Tongue (tissue), 2 donors: ENCODE measurements around the gene GTF3C5. TPM values are rescaled to one million over a fixed set of nuclear protein-coding genes. Genes with fewer than 3 reads are reported as not detected.
"Not testable (repeated sequence)": the region's sequence is repeated elsewhere in the genome, so short reads cannot be mapped to it uniquely, and the experiment has no call there.

Source experiments
- DNase-seq: peaks from one replicate; pipeline ENCODE4 v3.0.0-alpha.2; 2015
- total RNA-seq: library from RNA; depleted of rRNA; stranded (reverse); fragments of >200 nt; gene quantifications from one replicate; pipeline ENCODE4 v1.2.3, GENCODE V29; 2014

The GTF3C5 gene
- total RNA-seq, 1 donor from 2014 or later = 47.1 TPM

DNA sequence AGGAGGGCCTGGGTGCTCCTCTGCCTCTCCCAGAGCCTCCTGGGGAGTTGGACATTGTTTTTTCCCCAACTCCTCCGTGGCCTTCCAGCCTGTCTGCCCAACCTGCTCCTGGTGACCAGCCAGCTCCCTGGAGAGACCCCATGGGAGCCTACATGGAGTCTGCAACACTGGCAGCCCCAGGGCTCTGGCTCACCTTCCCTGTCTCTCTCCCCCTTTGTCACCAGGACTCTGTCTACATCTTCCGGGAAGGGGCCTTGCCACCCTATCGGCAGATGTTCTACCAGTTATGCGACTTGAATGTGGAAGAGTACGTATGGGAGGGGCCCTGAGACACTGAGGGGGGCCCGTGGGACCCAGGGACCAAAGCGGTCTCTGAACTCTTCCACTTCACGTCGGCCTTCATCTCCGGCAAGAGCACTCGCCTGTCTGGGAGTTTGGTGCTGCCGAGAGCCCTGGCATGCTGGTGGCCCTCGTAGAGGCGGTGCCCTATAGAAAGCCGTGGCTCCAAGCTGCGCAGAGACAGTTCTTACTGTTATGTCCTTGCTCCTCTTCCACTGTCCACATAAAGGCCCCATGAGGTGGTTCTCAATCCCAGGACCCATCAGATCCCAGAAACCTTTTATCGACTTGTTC is 25.1 kb downstream of the GTF3C5 start:
- DNase-seq = no peak

DNA sequence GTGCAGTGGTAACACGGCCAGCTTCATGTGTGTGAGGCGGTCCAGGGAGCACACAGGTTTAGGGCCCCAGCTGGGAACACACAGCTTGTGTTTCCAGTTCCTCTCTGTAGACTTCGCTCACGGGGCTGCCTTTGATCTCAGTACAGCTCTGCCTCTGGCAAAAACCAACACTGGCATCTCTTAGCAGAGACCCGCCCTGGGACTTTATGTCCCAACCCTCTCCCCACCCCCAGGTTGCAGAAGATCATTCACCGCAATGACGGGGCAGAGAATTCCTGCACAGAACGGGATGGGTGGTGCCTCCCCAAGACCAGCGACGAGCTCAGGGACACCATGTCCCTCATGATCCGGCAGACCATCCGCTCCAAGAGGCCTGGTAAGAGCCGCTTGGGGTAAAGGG is 25.7 kb downstream of the GTF3C5 start:
- DNase-seq = no peak

DNA sequence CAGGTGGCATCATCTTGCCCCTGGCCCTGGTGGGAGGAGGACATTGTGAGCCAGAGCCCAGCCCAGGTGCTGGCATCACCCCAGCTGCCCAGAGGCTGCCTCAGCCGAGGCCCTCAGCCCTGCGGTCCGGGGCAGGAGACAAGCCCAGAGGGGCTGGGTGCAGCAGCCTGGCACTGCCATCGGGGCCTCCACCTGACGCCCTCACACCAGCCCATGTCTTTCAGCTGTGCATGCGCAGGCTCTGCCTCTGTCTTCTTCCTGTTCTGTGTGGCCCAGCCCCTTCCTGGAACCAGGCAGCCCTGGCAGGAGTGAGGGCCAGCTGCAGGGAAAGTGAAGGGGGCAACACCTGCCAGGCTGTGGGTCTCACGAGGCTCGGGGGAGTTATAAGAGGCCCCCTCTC is 26.2 kb downstream of the GTF3C5 start:
- peak; percentile 81 for DNase-seq

DNA sequence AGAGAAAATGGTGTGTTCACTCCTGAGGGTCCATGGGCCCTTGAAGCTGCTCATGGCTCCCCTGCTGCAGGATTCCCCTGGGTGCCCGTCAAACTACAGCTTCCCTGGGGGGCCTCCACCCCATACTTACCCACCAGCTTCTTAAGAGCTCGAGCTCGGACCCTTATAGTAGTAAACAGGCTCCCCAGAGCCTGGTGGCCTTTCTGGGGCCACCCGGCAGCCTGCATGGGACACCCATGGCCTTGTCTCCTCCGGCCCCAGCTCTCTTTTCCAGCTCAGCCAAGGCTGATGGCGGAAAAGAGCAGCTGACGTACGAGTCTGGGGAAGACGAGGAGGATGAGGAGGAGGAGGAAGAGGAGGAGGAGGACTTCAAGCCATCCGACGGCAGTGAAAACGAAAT is 26.8 kb downstream of the GTF3C5 start:
- DNase-seq = no peak

DNA sequence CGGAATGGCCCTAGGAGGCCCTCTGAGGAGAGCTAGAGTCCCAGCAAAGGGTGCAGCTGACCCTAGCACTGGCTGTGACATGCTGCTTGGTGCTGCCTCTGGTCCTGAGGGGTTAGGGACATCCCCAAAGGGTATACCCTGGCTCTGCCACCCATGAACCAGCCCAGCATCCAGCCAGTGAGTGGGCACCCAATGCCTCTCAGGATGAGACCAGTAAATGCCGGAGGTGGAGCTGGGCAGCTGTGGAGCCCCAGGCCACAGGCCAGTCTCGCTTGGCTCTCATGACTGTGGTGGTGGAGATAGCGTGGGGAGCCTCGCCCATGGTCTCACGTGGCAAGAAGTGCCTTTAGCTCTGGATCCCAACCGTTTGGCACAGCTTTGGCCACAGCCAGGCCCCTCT is 27.3 kb downstream of the GTF3C5 start:
- no peak for DNase-seq

DNA sequence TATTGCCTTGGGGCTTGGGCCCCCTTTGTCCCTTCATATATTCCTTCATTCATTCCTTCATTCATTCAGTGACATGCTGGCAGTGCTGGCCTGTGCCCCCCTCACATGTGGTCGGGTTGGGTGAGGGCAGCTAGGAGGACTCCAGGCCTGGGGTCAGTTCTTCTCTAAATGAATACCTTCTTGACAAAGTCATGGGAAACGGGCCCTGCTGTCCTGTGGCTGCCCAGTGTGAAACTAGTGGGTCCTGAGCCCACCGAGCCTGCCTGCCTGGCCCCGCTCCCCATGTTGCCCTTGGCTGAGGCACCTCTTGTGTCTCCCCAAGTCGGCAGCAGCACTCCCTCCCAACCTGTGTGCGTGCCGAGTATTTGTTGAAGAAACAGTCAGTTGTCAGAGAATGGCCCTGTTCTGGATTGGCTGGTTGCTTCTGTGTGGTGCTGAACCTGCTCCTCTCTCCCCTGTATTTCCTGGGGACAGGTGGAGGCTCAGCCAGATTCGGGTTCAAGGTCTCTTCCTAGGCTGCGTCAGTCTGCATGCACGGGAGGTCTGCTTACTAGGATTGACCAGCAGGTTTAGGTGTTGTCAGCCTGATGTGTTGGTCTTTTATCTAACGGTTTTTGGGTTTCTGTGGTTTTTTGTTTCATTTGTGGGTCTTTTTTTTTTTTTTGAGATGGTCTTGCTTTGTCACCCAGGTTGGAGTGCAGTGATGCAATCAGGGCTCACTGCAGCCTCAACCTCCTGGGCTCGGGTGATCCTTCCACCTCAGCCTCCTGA is 27.9 kb downstream of the GTF3C5 start:
- no peak for DNase-seq

DNA sequence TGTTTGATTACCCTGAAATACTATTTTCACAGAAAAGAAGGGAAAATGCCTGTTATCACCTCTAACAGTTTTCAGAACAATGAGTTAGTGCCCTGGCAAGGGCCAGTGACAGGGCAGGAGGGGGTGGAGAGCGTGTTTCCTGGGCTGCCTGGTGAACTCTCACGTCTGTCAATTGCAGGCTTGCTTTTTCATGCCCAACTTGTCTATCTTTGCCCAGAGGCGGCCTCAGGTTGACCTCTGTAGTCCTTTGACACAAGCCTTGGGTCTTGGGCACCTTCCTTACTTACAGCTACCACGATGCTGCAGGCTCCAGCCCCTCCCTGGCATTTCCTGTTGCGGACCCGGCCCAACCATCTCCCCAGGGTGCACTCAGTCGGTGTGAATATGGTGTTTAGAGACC is 28.8 kb downstream of the GTF3C5 start:
- DNase-seq = no peak

DNA sequence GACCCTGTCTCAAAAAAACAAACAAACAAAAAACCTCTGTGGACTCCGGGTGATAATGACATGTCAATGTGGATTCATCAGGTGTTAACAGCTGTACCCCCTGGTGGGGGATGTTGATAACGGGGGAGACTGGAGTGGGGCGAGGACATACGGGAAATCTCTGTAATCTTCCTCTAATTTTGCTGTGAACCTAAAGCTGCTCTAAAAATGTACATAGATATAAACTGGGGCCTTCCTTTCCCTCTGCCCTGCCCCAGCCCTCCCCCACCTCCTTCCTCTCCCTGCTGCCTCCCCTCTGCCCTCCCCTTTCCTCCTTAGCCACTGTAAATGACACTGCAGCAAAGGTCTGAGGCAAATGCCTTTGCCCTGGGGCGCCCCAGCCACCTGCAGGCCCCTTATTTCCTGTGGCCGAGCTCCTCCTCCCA is 29.6 kb downstream of the GTF3C5 start:
- no peak for DNase-seq

DNA sequence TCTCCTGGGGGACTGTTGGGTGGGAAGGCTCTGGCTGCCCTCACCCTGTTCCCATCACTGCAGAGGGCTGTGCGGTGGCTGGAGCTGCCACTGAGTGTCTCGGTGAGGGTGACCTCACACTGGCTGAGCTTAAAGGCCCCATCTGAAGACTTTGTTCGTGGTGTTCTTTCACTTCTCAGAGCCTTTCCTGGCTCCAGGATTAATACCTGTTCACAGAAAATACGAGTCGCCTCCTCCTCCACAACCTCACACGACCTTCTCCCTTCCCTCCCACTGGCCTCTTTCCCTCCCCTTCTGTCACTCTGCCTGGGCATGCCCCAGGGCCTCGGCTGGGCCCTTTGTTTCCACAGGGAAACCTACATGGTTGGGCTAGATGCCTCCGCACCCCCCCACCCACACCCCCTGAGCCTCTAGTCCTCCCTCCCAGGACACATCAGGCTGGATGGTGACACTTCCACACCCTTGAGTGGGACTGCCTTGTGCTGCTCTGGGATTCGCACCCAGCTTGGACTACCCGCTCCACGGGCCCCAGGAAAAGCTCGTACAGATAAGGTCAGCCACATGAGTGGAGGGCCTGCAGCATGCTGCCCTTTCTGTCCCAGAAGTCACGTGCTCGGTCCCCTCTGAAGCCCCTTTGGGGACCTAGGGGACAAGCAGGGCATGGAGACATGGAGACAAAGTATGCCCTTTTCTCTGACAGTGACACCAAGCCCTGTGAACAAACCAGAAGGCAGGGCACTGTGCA is 30.4 kb downstream of the GTF3C5 start:
- DNase-seq = not testable (repeated sequence)

DNA sequence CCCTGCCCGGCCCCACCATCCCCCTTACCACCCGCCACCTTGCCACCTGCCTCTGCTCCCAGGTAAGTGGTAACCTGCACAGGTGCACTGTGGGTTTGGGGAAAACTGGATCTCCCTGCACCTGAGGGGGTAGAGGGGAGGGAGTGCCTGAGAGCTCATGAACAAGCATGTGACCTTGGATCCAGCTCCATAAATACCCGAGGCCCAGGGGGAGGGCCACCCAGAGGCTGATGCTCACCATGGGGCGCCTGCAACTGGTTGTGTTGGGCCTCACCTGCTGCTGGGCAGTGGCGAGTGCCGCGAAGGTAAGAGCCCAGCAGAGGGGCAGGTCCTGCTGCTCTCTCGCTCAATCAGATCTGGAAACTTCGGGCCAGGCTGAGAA is 31.0 kb downstream of the GTF3C5 start, which contains the start of gene CEL:
Gene CEL, plus strand, starts transcription at position 218 of the 382 bp plus-strand sequence. Its CDS starts 22 bp downstream, at position 240.
- DNase-seq = not testable (repeated sequence)

DNA sequence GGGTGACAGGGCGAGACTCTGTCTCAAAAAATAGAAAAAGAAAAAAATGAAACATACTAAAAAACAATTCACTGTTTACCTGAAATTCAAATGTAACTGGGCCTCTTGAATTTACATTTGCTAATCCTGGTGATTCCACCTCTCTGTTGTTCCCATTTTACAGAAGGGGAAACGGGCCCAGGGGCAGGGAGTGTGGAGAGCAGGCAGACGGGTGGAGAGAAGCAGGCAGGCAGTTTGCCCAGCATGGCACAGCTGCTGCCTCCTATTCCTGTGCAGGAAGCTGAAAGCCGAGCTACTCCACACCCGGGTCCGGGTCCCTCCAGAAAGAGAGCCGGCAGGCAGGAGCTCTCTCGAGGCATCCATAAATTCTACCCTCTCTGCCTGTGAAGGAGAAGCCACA is 31.8 kb downstream of the GTF3C5 start:
- not testable (repeated sequence) for DNase-seq

DNA sequence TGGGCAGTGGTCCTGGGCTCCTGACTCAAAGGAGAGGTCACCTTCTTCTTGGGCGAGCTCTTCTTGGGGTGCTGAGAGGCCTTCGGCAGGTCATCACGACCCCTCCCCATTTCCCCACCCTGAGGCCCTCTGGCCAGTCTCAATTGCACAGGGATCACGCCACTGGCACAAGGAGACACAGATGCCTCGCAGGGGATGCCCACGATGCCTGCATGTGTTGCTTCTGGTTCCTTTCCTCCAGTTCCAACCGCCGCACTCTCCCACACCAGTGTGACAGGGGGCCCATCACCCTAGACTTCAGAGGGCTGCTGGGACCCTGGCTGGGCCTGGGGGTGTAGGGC is 32.3 kb downstream of the GTF3C5 start:
- no peak for DNase-seq

DNA sequence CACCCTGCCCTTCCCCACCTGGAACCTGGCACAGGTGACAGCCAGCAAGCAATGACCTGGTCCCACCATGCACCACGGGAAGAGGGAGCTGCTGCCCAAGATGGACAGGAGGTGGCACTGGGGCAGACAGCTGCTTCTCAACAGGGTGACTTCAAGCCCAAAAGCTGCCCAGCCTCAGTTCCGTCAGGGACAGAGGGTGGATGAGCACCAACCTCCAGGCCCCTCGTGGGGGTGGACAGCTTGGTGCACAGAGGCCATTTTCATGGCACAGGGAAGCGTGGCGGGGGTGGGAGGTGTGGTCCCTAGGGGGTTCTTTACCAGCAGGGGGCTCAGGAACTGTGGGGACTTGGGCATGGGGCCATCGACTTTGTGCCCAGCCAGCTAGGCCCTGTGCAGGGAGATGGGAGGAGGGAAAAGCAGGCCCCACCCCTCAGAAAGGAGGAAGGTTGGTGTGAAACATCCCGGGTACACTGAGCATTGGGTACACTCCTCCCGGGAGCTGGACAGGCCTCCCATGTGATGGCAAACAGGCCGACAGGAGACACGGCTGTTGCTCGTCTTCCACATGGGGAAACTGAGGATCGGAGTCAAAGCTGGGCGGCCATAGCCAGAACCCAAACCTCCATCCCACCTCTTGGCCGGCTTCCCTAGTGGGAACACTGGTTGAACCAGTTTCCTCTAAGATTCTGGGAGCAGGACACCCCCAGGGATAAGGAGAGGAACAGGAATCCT is 32.9 kb downstream of the GTF3C5 start:
- no peak for DNase-seq

DNA sequence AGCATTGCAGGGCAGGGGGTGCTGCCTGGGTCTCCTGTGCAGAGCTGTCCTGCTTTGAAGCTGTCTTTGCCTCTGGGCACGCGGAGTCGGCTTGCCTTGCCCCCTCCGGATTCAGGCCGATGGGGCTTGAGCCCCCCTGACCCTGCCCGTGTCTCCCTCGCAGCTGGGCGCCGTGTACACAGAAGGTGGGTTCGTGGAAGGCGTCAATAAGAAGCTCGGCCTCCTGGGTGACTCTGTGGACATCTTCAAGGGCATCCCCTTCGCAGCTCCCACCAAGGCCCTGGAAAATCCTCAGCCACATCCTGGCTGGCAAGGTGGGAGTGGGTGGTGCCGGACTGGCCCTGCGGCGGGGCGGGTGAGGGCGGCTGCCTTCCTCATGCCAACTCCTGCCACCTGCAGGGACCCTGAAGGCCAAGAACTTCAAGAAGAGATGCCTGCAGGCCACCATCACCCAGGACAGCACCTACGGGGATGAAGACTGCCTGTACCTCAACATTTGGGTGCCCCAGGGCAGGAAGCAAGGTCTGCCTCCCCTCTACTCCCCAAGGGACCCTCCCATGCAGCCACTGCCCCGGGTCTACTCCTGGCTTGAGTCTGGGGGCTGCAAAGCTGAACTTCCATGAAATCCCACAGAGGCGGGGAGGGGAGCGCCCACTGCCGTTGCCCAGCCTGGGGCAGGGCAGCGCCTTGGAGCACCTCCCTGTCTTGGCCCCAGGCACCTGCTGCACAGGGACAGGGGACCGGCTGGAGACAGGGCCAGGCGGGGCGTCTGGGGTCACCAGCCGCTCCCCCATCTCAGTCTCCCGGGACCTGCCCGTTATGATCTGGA is 33.7 kb downstream of the GTF3C5 start:
- no peak for DNase-seq

DNA sequence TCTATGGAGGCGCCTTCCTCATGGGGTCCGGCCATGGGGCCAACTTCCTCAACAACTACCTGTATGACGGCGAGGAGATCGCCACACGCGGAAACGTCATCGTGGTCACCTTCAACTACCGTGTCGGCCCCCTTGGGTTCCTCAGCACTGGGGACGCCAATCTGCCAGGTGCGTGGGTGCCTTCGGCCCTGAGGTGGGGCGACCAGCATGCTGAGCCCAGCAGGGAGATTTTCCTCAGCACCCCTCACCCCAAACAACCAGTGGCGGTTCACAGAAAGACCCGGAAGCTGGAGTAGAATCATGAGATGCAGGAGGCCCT is 34.2 kb downstream of the GTF3C5 start:
- no peak for DNase-seq

DNA sequence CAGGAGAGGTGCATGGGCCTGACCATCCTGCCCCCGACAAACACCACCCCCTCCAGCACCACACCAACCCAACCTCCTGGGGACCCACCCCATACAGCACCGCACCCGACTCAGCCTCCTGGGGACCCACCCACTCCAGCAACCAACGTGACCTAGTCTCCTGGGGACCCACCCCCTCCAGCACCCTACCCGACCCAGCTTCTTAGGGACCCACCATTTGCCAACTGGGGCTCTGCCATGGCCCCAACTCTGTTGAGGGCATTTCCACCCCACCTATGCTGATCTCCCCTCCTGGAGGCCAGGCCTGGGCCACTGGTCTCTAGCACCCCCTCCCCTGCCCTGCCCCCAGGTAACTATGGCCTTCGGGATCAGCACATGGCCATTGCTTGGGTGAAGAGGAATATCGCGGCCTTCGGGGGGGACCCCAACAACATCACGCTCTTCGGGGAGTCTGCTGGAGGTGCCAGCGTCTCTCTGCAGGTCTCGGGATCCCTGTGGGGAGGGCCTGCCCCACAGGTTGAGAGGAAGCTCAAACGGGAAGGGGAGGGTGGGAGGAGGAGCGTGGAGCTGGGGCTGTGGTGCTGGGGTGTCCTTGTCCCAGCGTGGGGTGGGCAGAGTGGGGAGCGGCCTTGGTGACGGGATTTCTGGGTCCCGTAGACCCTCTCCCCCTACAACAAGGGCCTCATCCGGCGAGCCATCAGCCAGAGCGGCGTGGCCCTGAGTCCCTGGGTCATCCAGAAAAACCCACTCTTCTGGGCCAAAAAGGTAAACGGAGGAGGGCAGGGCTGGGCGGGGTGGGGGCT is 35.6 kb downstream of the GTF3C5 start:
- DNase-seq = no peak

DNA sequence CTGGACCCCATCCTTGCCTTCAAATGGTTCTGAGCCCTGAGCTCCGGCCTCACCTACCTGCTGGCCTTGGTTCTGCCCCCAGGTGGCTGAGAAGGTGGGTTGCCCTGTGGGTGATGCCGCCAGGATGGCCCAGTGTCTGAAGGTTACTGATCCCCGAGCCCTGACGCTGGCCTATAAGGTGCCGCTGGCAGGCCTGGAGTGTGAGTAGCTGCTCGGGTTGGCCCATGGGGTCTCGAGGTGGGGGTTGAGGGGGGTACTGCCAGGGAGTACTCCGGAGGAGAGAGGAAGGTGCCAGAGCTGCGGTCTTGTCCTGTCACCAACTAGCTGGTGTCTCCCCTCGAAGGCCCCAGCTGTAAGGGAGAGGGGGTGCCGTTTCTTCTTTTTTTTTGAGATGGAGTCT is 36.2 kb downstream of the GTF3C5 start:
- no peak for DNase-seq

DNA sequence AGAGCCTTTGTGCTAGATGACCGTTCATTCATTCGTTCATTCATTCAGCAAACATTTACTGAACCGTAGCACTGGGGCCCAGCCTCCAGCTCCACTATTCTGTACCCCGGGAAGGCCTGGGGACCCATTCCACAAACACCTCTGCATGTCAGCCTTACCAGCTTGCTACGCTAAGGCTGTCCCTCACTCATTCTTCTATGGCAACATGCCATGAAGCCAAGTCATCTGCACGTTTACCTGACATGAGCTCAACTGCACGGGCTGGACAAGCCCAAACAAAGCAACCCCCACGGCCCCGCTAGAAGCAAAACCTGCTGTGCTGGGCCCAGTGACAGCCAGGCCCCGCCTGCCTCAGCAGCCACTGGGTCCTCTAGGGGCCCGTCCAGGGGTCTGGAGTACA is 37.0 kb downstream of the GTF3C5 start:
- DNase-seq = peak; percentile 58

DNA sequence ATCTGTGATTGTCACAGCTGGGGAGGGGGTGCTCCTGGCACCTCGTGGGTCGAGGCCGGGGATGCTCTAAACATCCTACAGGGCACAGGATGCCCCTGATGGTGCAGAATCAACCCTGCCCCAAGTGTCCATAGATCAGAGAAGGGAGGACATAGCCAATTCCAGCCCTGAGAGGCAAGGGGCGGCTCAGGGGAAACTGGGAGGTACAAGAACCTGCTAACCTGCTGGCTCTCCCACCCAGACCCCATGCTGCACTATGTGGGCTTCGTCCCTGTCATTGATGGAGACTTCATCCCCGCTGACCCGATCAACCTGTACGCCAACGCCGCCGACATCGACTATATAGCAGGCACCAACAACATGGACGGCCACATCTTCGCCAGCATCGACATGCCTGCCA is 37.6 kb downstream of the GTF3C5 start:
- DNase-seq = not testable (repeated sequence)

DNA sequence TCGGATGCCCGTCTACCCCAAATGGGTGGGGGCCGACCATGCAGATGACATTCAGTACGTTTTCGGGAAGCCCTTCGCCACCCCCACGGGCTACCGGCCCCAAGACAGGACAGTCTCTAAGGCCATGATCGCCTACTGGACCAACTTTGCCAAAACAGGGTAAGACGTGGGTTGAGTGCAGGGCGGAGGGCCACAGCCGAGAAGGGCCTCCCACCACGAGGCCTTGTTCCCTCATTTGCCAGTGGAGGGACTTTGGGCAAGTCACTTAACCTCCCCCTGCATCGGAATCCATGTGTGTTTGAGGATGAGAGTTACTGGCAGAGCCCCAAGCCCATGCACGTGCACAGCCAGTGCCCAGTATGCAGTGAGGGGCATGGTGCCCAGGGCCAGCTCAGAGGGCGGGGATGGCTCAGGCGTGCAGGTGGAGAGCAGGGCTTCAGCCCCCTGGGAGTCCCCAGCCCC is 39.7 kb downstream of the GTF3C5 start:
- not testable (repeated sequence) for DNase-seq

DNA sequence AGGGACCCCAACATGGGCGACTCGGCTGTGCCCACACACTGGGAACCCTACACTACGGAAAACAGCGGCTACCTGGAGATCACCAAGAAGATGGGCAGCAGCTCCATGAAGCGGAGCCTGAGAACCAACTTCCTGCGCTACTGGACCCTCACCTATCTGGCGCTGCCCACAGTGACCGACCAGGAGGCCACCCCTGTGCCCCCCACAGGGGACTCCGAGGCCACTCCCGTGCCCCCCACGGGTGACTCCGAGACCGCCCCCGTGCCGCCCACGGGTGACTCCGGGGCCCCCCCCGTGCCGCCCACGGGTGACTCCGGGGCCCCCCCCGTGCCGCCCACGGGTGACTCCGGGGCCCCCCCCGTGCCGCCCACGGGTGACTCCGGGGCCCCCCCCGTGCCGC is 40.2 kb downstream of the GTF3C5 start:
- not testable (repeated sequence) for DNase-seq
